NCI-H146 (cell line): ENCODE results near the gene DKC1.
A peak's percentile ranks its signal among the peaks of the same experiment; 100 is the strongest.
"Not testable (repeated sequence)": the region's sequence is repeated elsewhere in the genome, so short reads cannot be mapped to it uniquely, and the experiment has no call there.

Source experiments
- DNase-seq: peaks from one replicate; lab custom pipeline; 2025; lab: John Stamatoyannopoulos, UW

Gene DKC1

GRCh38 chrX:154818916-154819770 lies 56.5 kb downstream of the DKC1 start:
- DNase-seq: peak; percentile 30

GRCh38 chrX:154819771-154820341 lies 57.2 kb downstream of the DKC1 start:
- peak; percentile 83 for DNase-seq

DNA sequence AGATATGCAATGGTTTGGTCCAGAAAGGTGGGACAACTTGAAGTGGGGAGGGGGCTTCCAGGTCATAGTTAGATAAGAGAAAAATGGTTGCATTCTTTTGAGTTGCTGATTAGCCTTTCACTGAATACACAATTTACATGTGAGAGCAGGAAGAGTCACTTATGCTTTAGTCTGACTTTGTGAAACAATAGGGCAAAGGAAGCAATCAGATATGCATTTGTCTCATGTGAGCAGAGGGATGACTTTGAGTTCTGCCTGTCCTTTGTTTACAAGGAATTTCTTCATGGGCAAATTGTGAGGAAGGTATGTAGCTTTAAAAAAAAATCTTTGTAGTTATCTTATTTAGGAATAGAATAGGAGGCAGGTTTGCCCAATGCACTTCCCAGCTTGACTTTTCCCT lies 58.9 kb downstream of the DKC1 start:
- DNase-seq: no peak

DNA sequence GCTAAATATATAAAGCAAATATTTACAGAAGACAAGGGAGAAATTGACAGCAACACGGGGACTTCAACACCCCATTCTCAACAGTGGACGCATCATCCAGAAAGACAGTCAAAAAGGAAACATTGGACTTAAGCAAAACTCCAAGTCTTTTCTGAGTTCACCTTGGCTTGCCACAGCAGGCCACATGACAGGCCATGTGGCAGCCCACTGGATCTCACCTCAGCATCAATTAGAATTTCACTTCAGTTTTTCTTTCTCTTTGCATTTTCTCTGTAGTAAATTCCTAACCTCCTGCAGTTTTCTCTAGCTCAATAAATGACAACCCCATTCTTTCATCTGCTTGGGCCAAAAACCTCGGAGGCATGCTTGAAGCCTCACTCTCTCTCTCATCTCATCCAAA lies 59.4 kb downstream of the DKC1 start:
- no peak for DNase-seq

DNA sequence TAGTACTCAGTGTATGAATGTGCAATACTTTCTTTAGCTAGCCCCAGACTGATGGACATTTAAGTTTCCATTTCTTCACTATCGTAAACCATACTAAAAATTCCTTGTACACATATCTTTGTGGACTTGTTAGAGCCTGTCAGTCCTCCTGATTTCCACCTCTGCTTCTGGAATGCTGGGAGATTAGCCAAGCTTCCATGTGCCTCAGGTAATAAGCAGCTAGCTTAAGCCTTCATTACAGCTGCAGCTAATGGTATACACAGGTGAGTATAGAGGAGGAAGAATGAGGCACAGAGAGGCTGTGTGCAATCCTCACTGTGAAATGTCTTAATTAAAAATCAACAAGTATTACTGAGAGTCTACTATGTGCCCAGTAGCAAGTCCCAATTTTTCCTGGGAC lies 62.0 kb downstream of the DKC1 start:
- DNase-seq: no peak

GRCh38 chrX:154825586-154825985 lies 62.9 kb downstream of the DKC1 start:
- DNase-seq: not testable (repeated sequence)
